Activated CD4-positive, alpha-beta T cell treated with anti-CD3 and anti-CD28 coated beads, Interleukin-2, Interleukin-6, amounts not matched to agents 100 ng/mL and 50 ng/mL, durations not matched to agents 16 hours and 8 hours (primary cell): Measurements from ENCODE around the gene NCKAP5.
"Not testable (repeated sequence)": the region's sequence is repeated elsewhere in the genome, so short reads cannot be mapped to it uniquely, and the experiment has no call there.

ENCODE experiments used
- DNase-seq: peaks from one replicate; pipeline ENCODE4 v3.0.0-alpha.2; 2020

The NCKAP5 gene

DNA sequence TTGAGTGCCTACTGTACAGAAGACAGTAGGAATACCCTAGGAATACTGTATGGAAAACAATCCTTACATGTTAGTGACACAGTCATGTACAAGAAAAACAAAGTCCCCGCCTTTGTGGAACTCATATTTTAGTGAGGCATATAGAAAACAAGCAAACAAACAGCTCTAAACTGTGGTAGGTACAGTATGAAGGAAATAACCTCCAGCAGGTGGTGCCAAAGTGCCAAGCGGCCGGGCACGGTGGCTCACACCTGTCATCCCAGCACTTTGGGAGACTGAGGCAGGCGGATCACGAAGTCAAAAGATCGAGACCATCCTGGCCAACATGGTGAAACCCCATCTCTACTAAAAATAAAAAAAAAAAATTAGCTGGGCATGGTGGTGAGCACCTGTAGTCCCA lies 48.6 kb downstream of the NCKAP5 start:
- not testable (repeated sequence) for DNase-seq

DNA sequence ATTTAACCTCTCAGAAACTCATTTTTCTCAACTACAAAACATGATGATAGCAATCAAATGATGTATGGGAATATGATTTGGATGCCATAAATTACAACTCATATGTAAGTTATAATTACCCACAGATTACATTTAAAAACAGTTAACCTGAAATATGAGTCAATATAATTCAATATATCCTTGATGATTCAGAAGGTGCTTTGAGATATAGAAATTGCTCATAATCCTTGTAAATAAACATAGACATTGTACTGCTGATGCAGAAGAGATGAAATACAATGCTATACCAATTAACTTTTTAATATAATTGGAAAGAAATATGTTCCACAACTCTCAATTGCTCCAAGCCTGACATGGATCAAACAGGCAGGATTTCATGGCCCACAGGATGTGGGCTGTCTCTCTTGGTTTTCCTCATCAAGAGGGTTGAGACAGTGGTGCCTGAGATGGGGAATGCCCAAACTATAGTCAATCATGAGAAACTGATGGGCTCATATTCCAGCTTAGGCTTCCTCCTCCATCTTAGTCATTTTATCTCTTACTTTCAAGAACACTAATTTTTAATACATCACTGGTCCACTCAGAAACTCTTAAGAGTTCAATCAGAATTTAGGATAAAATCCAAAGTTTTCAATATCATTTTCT lies 49.4 kb downstream of the NCKAP5 start:
- no peak for DNase-seq

DNA sequence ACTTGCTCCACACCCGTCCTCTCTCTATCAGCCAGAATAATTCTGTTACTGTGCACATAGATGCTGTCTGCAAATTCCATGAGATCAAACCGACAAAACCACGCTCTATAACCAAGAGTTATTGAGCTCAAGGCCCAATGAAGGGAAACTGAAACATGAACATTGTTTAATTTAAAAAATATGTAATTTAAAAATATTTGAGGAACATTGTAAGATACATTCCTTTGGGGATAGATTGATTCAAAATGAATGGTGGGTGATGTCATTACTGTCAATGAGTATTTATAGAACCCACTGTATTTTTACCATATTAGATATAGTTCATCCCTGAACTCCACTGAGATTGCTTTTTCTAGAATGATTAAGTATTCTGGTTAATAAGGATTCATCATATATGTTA lies 50.4 kb downstream of the NCKAP5 start:
- no peak for DNase-seq

DNA sequence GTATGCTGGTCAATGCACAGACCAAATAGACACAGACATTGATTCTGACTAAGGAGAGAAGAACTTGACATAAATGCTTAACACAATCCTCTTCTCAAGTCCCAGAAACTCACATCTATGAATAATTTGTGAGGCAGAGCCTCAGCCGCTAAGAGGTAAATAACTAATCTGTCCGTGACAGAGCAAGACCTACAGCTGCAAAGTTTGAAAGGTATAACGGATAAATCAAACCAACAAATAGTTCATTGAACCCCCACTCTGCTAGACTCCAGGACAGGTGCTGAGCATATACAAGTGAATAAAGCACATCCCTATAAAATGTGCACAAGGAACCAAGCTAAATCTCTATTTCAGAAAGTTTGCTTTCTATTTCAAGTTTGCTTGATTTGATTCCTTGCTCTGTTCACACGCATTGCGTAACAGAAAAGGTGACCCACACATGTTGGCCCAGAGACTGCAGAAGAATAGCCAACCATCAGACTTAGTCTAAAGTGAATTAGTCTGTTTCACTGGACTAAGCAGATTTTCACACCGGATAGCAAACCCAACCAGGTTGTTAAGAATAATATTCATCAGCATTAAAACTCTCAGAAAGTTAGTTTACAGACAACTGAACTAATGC lies 51.7 kb downstream of the NCKAP5 start:
- no peak for DNase-seq

DNA sequence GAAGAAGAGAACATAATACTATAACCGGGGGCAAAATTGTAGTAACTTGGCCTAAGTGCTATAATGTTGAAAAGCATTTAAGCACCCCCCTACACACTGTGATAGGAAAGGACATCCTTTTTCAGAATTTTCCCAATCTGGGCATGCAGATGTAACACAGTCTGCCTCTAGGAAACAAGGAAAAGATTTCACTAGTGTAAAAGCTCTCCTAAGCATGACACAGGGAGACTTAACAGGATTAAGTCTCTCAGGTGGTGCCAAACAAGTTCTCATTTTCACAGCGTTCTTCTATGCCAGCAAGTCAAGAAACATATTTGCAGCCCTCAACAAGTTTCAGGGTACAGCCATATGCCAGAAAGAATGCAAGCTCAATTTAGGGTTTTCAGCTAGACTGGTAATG lies 53.0 kb downstream of the NCKAP5 start:
- no peak for DNase-seq

DNA sequence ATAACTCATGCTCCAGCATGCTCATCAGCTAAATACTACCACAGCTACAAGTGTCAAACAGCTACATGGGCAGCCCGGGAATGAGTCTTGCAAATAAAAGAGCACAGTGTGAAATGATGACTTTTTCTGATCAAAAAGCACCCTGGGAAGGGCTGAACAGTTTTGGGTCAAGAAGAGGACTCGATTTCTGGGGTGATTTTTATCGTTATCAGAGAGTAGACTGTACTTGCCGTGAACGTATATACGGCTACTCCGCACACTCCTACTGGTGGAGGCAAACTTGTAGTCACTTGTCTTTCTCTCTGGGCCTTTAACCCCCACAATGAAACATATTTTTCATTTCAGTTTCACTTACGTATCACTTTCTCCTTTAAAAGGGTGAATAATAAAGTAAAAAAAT lies 54.4 kb downstream of the NCKAP5 start:
- no peak for DNase-seq

DNA sequence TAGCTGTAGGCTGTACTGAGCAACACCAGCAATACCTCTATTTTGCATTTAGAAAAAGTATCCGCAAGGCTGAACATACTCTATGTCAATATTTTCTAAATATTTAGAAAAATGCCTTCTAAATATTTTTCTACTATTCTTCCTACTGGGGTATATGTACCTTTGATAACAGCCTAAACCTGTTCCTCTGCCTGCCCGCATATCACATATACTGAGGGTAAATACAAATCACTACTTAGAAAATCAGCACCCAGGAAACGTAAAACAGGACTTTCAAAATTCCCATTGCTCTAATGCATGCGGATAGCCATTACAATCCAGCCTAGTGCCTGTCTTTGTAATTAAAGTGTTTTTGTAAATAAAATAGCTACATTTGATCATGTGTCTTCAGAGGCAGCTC lies 56.1 kb downstream of the NCKAP5 start:
- no peak for DNase-seq

DNA sequence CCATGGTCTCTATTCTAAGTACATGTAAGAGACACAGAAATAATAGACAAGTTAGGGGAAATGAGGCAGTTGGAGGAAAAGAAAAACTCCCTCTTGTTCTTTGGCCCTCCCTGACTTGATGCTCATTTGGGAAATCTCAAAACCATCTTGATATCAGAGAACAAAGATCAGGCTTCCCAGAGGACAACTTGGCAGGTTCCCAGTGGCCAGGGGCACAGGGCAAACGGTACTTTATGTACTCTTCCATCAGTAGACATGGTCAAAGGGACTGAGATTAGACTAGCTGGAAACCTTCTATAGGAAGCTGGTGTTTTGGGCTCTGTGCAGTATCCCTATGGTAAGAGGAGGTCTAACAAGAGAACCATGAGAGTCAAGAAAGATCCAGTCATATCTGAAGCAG lies 56.6 kb downstream of the NCKAP5 start:
- no peak for DNase-seq

DNA sequence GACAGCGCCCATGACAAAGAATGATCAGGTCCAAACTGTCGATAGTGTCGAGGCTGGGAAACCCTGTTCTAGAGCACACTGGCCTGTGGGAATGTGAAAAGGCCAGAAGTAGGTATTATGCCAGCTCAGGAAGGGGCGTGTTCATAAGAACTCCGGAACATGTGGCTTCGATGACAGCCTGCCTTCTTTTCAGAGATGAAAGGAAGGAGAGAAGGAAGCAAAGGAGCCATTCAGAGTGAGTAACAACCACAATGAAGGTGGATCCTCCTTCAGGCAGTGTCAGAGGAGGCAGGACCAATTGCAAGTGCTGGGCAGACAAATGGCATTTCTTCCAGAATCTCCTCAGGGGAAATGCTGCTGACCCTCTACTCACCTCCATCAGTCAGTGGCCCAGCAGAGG lies 58.5 kb downstream of the NCKAP5 start:
- no peak for DNase-seq

DNA sequence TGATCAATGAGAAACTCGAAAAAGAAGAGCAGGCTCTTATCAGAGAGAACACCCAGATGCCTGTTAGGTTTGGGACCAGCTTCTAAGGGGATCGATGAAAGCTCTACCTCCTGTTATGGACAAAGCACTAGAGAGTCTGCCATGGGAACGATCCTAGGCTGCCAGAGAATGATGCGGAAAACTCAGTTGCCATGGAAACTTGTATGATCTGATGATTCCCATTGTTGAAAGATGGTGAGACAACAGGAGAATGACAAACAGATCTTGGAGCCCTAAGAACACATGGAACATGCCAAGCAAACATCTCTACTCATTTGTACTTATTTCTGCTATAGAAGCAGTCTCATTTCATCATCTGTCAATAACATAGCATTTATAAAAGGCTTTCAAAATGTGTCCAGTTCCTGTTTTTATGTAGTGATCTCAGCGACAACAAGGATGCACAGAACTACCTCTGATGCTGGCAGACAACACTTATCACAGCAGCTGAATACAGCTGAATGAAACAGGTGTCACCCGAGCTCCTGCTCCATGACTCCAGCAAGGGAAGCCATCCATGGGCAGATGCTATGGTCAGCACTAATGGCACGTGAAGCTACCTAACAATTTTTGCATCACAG lies 59.6 kb downstream of the NCKAP5 start:
- DNase-seq, result no peak

DNA sequence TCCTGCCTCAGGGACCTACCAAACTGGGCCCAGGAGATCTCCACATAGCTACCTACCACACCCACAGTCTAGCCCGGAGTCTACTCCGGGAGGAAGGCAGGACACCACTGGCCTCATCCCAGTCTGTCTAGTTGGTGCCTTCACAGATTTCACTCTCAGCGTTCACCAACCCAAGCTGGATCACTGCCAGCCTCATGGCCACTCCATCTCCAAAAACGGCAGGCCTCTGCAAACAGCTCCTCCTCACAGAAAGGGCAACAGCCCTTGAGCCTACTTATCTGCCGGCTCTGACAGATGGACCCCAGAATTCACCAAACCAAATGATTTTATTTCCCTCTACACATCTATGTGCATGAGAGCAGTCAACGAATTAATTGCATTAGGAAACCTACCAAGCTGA lies 61.3 kb downstream of the NCKAP5 start:
- no peak for DNase-seq

DNA sequence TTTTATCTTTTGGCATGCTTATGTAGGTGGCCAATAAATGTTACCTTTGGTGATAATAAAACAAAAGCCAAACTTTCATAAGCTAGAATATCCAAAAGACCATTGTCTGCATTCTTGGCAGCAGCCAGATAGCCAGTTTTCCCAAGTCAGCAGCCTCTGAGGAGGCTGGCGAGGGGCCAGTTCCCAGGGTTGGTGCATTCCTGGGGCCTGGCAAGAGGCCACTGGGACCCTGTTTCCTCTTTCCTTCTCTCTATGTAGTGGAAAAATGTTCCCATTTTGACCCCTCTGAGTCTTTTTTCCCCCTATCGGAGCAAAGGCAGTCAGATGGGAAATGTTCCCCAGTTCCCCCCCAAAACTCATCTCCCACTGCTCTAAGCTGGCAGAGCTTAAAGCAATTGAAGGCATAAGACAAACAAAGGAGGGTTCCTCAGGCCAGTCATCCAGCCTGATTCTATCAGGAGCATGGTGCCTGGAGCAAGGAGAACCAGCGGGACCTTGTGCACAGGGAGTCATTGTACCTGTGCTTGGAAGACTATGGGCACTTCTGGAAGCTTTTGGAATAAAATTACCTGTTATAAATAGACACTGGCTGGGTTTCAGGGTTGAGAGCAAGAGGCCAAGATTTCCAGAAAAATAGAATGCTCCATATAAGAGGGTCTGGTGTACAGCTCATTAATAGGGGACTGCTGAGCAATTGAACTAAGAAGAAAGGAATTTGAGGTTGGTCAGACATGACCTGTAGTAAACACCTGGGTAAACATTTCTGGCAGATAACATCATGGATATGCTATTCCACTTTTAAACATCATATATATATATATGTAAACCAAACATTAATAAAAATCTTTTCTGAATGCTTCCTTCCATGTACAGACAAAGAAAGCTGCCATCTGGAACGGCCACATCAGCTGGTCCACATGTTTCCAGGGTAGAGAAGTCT lies 63.4 kb downstream of the NCKAP5 start:
- DNase-seq, result no peak

DNA sequence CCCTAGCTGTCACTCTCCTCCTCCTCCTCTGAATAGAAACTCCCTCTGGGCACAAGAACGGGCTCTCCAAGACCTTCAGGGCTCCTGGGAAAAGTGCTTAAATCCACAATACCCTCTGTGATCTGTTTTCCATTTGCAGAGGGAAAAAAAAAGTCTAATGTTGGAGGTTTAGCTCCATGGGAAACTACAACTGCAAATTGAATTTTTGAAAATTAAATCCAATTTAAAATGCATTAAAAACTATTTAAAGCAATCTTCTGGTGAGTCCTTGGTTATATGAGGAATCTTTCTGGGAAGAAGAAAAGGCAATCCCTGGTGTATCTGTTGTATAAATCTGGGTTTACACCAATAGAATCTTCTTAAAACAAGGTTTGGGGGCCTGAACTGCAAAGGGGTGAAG lies 64.3 kb downstream of the NCKAP5 start:
- no peak for DNase-seq

DNA sequence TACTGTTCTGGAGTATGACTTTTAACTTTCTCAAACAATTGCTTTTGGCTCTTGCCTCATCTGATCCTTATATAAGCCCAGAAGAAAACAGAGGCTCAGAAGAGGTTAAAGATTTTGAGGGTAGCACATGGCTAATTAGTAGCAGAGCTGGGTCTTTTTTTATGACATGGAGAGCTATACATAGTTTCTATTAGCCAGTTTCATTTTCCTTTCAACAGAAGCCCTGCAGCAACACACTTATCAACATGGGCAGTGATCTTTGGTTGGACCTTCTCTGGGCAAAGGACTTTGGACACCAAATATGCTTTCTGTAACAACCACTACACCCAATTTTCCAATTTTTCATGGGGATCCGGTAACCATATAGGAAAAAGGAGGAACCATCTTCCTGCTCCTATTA lies 64.9 kb downstream of the NCKAP5 start:
- no peak for DNase-seq

DNA sequence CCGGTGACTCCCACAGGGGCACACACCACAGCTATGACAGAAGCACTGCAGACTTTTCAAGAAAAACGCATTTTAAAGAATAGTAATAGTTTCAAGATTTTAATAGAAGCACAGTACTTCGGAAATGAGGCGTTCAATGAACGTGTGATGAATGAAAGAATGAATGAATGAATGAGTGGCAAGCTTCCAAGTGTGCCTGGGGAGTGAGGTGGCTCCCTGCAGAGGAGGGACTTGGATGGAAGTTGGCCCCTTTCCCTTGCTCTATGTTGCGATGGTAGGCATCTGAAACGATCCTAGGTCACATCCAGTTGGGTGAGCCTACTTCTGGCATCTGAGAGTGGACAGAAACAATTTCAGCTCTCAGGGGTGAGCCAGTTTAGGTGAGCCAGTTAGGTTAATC lies 65.6 kb downstream of the NCKAP5 start:
- no peak for DNase-seq

DNA sequence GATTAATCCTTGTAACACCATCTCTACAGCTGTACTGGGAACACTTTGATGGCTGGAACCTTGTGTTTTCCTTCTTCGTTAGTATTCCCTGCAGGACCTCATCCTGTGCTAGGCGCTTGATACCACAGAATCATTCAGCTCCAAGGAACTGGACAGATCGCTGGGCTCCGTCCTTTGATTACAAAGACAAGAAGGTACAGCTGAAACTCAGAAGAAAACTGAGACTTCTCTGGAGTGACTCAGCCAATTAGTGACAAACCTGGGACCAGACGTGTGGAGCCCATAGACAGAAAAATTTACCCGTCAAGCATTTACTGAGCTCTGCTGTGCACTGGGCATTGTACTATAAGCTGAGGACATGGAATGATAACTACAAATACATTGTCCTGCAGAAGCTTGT lies 67.3 kb downstream of the NCKAP5 start:
- no peak for DNase-seq

DNA sequence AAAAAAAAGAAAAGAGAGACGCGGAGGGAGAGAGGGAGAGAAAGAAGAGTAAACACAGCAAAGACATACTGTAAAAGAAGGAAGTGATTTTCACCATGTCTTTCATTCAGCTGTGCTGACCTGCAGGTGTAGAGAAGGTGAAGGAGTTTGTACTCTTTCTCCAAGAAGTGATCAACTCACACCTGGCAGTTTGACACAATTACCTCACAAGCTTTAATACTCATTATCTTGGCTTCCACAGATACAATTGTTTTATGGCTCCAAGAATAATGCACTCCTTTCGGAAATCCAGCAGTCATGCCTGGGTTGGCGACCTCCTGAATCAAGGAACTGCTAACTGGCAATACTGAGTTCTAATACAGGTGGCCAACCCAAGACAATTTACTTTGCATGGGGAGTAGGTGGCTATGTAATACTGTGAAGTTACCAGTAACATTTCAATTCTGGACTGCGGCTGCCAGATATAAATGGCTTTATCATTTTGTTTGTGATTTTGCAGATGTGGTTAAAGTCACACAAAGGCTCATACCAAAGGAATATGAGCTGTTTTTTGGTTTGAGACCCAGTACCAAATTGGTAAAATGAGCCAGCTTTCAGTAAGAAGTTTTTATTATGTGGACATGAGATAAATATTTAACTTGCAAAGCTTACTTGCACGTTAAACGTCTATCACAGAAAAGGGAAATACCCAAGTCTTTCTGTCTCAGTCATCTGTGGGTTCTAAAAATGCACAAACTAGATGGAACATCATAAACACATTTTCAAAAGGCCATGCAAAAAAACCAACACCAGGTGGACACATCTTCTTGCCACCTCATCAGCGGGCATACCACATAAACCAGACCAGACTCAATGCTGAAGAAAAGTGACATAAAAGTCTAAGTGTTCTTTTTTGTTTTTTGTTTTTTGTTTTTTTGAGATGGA lies 69.3 kb downstream of the NCKAP5 start:
- DNase-seq, result no peak

DNA sequence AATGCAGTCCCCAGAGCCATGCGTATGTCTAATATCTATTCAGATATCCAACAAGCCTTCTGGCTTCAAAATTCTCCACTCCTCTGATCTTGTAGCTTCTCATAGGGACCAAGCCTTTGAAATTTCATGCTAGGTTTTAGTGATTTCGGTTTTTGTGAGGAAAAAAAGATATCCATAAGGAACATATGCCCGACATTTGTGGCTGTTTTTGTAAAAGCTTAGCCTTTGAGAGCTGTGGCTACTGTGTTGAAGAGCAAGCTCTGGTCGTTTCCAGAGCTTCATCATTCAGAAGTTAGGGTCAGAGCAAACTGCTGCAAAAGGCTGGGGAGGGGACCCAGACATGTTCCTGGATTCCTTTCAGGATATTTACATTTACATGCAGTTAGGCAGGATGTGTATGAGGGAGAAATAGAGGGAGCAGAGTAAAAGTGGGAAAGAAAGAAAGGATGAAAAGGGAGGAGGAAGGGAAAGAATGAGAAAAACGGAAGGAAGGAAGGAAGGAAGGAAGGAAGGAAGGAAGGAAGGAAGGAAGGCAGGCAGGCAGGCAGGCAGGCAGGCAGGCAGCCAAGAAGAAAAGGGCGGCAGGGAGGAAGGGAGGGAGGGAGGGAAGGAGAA lies 70.2 kb downstream of the NCKAP5 start:
- no peak for DNase-seq

DNA sequence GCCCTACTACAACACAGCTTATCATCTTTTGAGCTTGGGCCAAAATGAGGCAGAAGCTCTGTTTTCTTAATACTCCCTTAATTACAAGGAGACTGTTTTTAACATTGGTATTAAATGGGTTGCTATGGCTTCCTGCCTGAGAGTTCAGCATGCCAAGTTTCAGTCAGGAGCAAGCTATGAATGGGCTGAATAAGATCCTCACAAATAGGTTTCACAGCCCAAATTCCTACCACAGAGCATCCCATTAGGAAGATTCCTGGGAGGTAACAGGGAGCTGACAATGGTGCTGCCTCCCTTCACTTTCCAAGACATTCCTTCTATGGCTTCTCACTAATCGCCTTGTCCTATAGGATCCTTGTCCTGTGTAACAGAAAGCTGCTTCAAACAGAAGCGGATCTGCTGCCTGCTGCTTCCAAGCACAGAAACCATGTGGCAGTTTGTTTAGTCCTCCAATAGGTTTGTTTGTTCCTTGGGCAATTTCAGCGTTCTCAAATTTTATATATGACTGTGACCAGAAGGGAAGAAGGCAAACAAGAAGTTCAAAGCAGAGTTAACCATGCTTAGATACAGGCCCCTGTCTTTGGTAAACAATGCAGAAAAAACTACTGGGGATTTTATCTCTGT lies 70.9 kb downstream of the NCKAP5 start:
- no peak for DNase-seq

DNA sequence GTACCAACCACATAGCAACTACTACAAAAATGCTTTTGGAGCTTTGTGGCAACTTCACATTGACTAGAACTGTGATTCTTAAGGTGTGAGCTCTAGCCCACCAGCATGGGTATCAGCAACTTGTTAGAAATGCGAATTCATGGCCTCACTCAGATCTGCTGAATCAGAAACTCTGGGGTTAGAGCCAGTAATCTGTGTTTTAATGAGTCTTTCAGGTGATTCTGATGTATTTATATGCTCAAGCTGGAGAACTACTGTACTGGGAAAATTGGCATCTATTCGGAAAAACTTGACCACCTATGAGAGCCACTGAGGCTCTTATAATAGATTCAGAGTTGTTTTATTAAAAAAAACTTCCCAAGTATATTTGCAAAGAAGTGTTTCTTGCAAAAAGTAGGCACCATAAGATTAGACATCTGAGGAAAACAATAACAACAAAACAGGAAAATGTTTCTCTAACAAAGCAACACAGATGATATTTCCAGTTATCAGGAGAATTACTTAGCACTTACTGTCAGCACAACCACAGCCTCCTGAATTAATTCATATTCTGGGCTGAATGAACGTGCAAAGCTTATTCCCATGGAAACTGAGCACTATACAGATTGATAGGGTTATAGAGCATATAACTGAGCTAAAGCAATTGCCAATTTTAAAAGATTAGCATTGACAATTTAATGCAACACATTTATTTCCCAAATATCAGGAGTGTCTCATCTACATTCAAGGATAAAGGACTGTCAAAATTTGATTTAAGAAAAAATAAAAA lies 71.6 kb downstream of the NCKAP5 start:
- DNase-seq, result no peak

DNA sequence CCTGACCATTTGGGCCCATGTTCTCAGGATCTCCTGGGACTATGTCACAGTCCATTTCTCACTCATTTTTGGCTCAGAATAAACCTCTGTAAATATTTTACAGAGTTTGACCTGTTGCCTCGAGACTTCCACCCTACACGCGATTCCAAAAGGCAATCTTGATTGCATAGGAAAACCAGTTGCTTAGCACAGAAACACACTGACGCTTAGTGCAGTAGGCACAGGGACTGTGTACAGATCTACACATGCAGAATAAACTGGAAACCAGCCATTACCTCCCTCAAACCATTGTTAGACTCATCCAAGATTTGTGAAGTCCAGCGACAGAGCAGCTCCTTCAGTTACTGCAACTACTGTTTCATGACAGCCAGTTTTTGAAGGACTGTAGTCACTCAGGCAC lies 73.0 kb downstream of the NCKAP5 start:
- DNase-seq, result no peak
